ENCODE data around the gene P4HA3. TPM values are rescaled to one million over a fixed set of nuclear protein-coding genes. Genes with fewer than 3 reads are reported as not detected.

Gene P4HA3
- total and polyA plus RNA-seq, 9 of the 15 experiments (the other 6 are each of a cell fraction or from before 2014, with no cell fraction given): 0.01 to 0.03 TPM; not detected in 7

DNA sequence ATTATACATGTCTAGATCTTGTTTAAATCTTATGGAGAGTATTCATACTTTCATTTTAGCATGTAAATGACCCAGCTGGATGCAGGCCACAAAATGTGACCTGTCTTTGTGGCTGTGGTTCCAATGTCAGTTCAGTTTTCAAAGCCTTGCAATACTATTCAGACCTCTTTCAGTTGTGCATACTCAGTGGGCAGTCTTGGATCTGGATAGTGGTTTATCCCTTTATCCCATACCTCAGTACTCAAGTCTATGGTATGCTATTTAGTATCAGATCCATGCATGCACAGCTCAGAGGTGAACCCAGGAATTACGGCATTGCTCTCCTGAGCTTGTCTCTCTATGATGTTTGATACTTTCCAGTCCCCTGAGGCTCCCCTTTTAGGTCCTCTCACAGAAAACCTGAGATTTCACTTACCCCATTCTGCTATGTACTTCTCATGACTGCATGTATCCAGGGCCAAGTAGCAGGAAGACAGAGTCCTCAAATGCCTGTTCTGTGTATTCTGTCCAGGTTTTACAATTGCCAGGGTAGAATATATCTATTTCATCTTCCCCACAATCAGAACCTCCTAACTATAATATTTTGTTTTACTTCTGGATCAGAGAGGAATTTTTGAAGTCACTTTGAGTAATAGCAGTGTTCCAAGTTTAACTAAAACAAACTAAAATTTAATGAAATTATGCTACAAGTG, 6.9 kb upstream of the P4HA3 start:
- Histone ChIP-seq H4K20me1 (replicated peaks; ENCODE audit: control insufficient read depth, insufficient read depth, low read length) (no peaks in the 10 kb centered on the region), H3K4me3 (no peak overlapping the region), H2AFZ (ENCODE audit: low read depth, low read length) (no peak overlapping the region), H3K79me2 (ENCODE audit: control insufficient read depth, insufficient read depth, low read length) (no peaks in the 10 kb centered on the region), H3K27me3 (ENCODE audit: control insufficient read depth in 2 of 2, insufficient read depth in 2 of 2, low read length in 2 of 2) (no peaks in the 10 kb centered on the region; a peak in 1 of 5 replicates), H3K4me1 (replicated peaks in 1 of 2; ENCODE audit: control insufficient read depth in 2 of 2, insufficient read depth in 2 of 2, low read length in 2 of 2) (no peaks in the 10 kb centered on the region; a peak in 1 of 5 replicates), H3K27ac (ENCODE audit: extremely low read depth, low read depth, low read length) (no peak overlapping the region), H3K9me1 (ENCODE audit: control insufficient read depth, insufficient read depth, low read length) (no peaks in the 10 kb centered on the region), H3K9ac (ENCODE audit: insufficient read depth in 1 of 2, low read depth in 2 of 2, low read length in 2 of 2) (no peak overlapping the region), H3K9me3 (replicated peaks; ENCODE audit: control insufficient read depth, insufficient read depth, low read depth, low read length) (no peaks in the 10 kb centered on the region), H3K36me3 (ENCODE audit: control insufficient read depth, insufficient read depth, low read length) (no peaks in the 10 kb centered on the region), H3K4me2 (ENCODE audit: insufficient read depth, low read length) (no peak overlapping the region)
- 0% methylated on average over 1 of the region's 1 CpG for WGBS (ENCODE audit: insufficient coverage, low coverage, missing lambda C conversion rate)
- CTCF ChIA-PET (ENCODE audit: low intra/inter-chr PET ratio): no interaction called here
- TF ChIP-seq, protein P1, sequence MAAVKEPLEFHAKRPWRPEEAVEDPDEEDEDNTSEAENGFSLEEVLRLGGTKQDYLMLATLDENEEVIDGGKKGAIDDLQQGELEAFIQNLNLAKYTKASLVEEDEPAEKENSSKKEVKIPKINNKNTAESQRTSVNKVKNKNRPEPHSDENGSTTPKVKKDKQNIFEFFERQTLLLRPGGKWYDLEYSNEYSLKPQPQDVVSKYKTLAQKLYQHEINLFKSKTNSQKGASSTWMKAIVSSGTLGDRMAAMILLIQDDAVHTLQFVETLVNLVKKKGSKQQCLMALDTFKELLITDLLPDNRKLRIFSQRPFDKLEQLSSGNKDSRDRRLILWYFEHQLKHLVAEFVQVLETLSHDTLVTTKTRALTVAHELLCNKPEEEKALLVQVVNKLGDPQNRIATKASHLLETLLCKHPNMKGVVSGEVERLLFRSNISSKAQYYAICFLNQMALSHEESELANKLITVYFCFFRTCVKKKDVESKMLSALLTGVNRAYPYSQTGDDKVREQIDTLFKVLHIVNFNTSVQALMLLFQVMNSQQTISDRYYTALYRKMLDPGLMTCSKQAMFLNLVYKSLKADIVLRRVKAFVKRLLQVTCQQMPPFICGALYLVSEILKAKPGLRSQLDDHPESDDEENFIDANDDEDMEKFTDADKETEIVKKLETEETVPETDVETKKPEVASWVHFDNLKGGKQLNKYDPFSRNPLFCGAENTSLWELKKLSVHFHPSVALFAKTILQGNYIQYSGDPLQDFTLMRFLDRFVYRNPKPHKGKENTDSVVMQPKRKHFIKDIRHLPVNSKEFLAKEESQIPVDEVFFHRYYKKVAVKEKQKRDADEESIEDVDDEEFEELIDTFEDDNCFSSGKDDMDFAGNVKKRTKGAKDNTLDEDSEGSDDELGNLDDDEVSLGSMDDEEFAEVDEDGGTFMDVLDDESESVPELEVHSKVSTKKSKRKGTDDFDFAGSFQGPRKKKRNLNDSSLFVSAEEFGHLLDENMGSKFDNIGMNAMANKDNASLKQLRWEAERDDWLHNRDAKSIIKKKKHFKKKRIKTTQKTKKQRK (IDR thresholded peaks at IDR 0.05; ENCODE audit: borderline replicate concordance, low read depth, low read length): no peak
- TF ChIP-seq HOXB6 (CRISPR knock-in tag; IDR thresholded peaks at IDR 0.05; ENCODE audit: borderline replicate concordance) (no peak), ZNF778 (CRISPR knock-in tag; IDR thresholded peaks at IDR 0.05) (no peak), FIP1L1 (IDR thresholded peaks at IDR 0.05; ENCODE audit: low read depth, low read length, poor library complexity, severe bottlenecking) (no peak), TRIM24 (IDR thresholded peaks at IDR 0.05) (no peak), ERF (CRISPR knock-in tag; IDR thresholded peaks at IDR 0.05) (no peak), NFIC (IDR thresholded peaks at IDR 0.05) (no peak)
- FAIRE-seq (no peak), ATAC-seq (no peak), DNase-seq (ENCODE audit: extremely low read depth in 1 of 4, low spot score in 3 of 4) (no peak)
- in situ Hi-C loops (cut with MboI) (no loop called here), intact Hi-C loops (cut with micrococcal nuclease) (no loop called here)
- no TSS peak for BruUV-seq (replicated peaks)
- POLR2A ChIA-PET: interaction anchor here (1.0 kb wide), 1 partner anchor 342 kb away, joined by 4 read pairs; no protein-coding TSS in a partner anchor
